Right ventricle myocardium superior (tissue), 1 donor: ENCODE data around the gene ARHGAP26. TPM values are rescaled to one million over a fixed set of nuclear protein-coding genes. Genes with fewer than 3 reads are reported as not detected.
A peak's percentile ranks its signal among the peaks of the same experiment; 100 is the strongest.

ENCODE experiments used
- ATAC-seq: fragments of 200-7000 bp; cut with Tn5 transposase; one replicate; pipeline ENCODE4 v1.9.1; 2020; ENCODE audit warnings: mild to moderate bottlenecking; ENCODE audit not compliant: poor library complexity
- DNase-seq: peaks from one replicate; pipeline ENCODE4 v3.0.0-alpha.2; 2020
- intact Hi-C: fragments of 100-400 bp; cut with DNase I; formaldehyde crosslinking; loops from one replicate; pipeline ENCODE4 v1.11.2; 2022
- long read RNA-seq: library from polyadenylated mRNA; unstranded; transcript quantifications from one replicate; pipeline ENCODE4 v2.0.0, GENCODE V29; 2021
- total RNA-seq: library from RNA; stranded (reverse); fragmentation: NEBNext Ultra II Directional; extraction: Animal tissue kit (Norgen Biotek cat#: 25700); gene quantifications from one replicate; pipeline ENCODE4 v1.2.1, GENCODE V29; 2021
- donor health status: DM: no; HTN: yes; CAD: no; lungs with severe emphysema.

The ARHGAP26 gene
- 32.5 TPM for total RNA-seq
- long read RNA-seq, full-length matches to known transcripts, result 2 of 16 reads
- long read RNA-seq, partial matches to known transcripts, result 1 of 16 reads
- long read RNA-seq, other reads (novel, unspliced or antisense), result 13 of 16 reads

- intact Hi-C loops, result loop anchor here (5.0 kb wide), 2 partner anchors 48 to 102 kb away; no protein-coding TSS in a partner anchor
- peak; percentile 99 for DNase-seq
- peak; percentile 96 for ATAC-seq
These were observed at the start of gene ARHGAP26 for GRCh38 chr5:142769793-142770649. TSS of gene ARHGAP26 (plus strand) at chr5:142770377. CDS start at chr5:142770762, 385 bp downstream.

- ATAC-seq (peak; percentile 47), DNase-seq (peak; percentile 72)
- intact Hi-C loops, result loop anchor here (5.0 kb wide), 1 partner anchor 47 kb away; no protein-coding TSS in a partner anchor
These were observed 49.4 kb upstream of the ARHGAP26 start for GRCh38 chr5:142720641-142721271.

- intact Hi-C loops, result loop anchor here (5.0 kb wide), 1 partner anchor 45 kb away; no protein-coding TSS in a partner anchor
- DNase-seq (no peak), ATAC-seq (no peak)
These were observed 48.0 kb upstream of the ARHGAP26 start for GRCh38 chr5:142722146-142722545.

- intact Hi-C loops, result loop anchor here (5.0 kb wide), 1 partner anchor 44 kb away; no protein-coding TSS in a partner anchor
- no peak for ATAC-seq
These were observed 47.3 kb upstream of the ARHGAP26 start for GRCh38 chr5:142722896-142723295.

GRCh38 chr5:142724821-142725220, 45.4 kb upstream of the ARHGAP26 start:
- intact Hi-C loops, result loop anchor here (5.0 kb wide), 1 partner anchor 42 kb away; no protein-coding TSS in a partner anchor

More at GRCh38 chr5:142722896-142723295, 47.3 kb upstream of the ARHGAP26 start:
- DNase-seq, result no peak

GRCh38 chr5:142725231-142726187, 44.7 kb upstream of the ARHGAP26 start:
- DNase-seq (no peak), ATAC-seq (no peak)
- intact Hi-C loops, result no loop called here

More at GRCh38 chr5:142724821-142725220, 45.4 kb upstream of the ARHGAP26 start:
- ATAC-seq, result no peak
- no peak for DNase-seq

GRCh38 chr5:142726188-142726731, 43.9 kb upstream of the ARHGAP26 start:
- intact Hi-C loops, result no loop called here
- ATAC-seq (peak; percentile 17), DNase-seq (no peak)

GRCh38 chr5:142727735-142728047, 42.5 kb upstream of the ARHGAP26 start:
- intact Hi-C loops, result no loop called here
- ATAC-seq (no peak), DNase-seq (no peak)

- DNase-seq (no peak), ATAC-seq (peak; percentile 62)
- intact Hi-C loops, result no loop called here
These were observed 34.6 kb upstream of the ARHGAP26 start for GRCh38 chr5:142735323-142736246.

- DNase-seq, result no peak
- intact Hi-C loops, result no loop called here
- ATAC-seq, result peak; percentile 38
These were observed 33.9 kb upstream of the ARHGAP26 start for GRCh38 chr5:142736247-142736632.

GRCh38 chr5:142737179-142737578, 33.0 kb upstream of the ARHGAP26 start:
- intact Hi-C loops, result no loop called here
- ATAC-seq (no peak), DNase-seq (no peak)

GRCh38 chr5:142740474-142741242, 29.5 kb upstream of the ARHGAP26 start:
- ATAC-seq (peak; percentile 51), DNase-seq (no peak)
- intact Hi-C loops, result no loop called here

- ATAC-seq (peak; percentile 19), DNase-seq (no peak)
- intact Hi-C loops, result no loop called here
These were observed 26.4 kb upstream of the ARHGAP26 start for GRCh38 chr5:142743592-142744441.

GRCh38 chr5:142745268-142745667, 24.9 kb upstream of the ARHGAP26 start:
- no peak for DNase-seq
- intact Hi-C loops, result no loop called here
- peak; percentile 75 for ATAC-seq

GRCh38 chr5:142746532-142747433, 23.4 kb upstream of the ARHGAP26 start:
- intact Hi-C loops, result no loop called here
- peak; percentile 26 for ATAC-seq
- no peak for DNase-seq
